PC-3 (cell line): ENCODE data around the gene KIAA1217. TPM values are rescaled to one million over a fixed set of nuclear protein-coding genes. Genes with fewer than 3 reads are reported as not detected.

ENCODE experiments used
- ATAC-seq: fragments of 200-7000 bp; cut with Tn5 transposase; 2 replicates; pipeline ENCODE4 v1.9.1; 2020; ENCODE audit warnings: mild to moderate bottlenecking, moderate library complexity
- BruUV-seq: library from RNA; stranded (reverse); fragments of 400-500 nt; replicated peaks from 2 replicates; lab custom pipeline; 2021; lab: Mats Ljungman, UMichigan
- CTCF ChIA-PET: fragments of 300-600 bp; sonication (Branson Sonifier 250); formaldehyde crosslinking; loops from one replicate; lab custom pipeline; 2022; ENCODE audit warnings: antibody characterized with exemption; lab: Charles Lee
- POLR2A ChIA-PET: fragments of 300-600 bp; sonication (Branson Sonifier 250); formaldehyde crosslinking; loops from one replicate; lab custom pipeline; 2022; ENCODE audit warnings: antibody characterized with exemption; ENCODE audit not compliant: unreplicated experiment; lab: Charles Lee
- DNase-seq: peaks from one replicate; pipeline ENCODE4 v3.0.0-alpha.2; 2015
- H2AFZ ChIP-seq: fragments of 300-600 bp; sonication (generic); 2 replicates; pipeline ENCODE4 v1.6.0; 2016; ENCODE audit warnings: antibody characterized with exemption, low read length
- H3F3A ChIP-seq: fragments of 300-600 bp; sonication (generic); one replicate; pipeline ENCODE4 v1.6.0; 2017; ENCODE audit warnings: antibody characterized with exemption, low read length, control low read depth, mild to moderate bottlenecking; ENCODE audit not compliant: unreplicated experiment
- H3K27ac ChIP-seq: fragments of 300-600 bp; sonication (generic); 2 replicates; pipeline ENCODE4 v1.5.1; 2016; ENCODE audit warnings: mild to moderate bottlenecking, low read length
- H3K27me3 ChIP-seq: fragments of 300-600 bp; sonication (generic); 2 replicates; pipeline ENCODE4 v1.6.1; 2016; ENCODE audit warnings: low read length, mixed read lengths
- H3K36me3 ChIP-seq: fragments of 300-600 bp; sonication (generic); 2 replicates; pipeline ENCODE4 v1.6.1; 2016; ENCODE audit warnings: low read depth, mixed run types, low read length, mixed read lengths
- H3K4me1 ChIP-seq: fragments of 300-600 bp; sonication (generic); 2 replicates; pipeline ENCODE4 v1.5.1; 2016; ENCODE audit warnings: low read length; ENCODE audit not compliant: insufficient read depth
- H3K4me2 ChIP-seq: fragments of 300-600 bp; sonication (generic); 2 replicates; pipeline ENCODE4 v1.6.0; 2016; ENCODE audit warnings: low read length
- H3K4me3 ChIP-seq: fragments of 300-600 bp; sonication (generic); 2 replicates; pipeline ENCODE4 v1.5.1; 2016; ENCODE audit warnings: mild to moderate bottlenecking, low read length, mixed read lengths
- H3K79me2 ChIP-seq: fragments of 300-600 bp; sonication (generic); 2 replicates; pipeline ENCODE4 v1.6.1; 2017; ENCODE audit warnings: low read length, mixed read lengths
- H3K9ac ChIP-seq: fragments of 300-600 bp; sonication (generic); 2 replicates; pipeline ENCODE4 v1.6.0; 2016; ENCODE audit warnings: mild to moderate bottlenecking, low read length
- H3K9me2 ChIP-seq: fragments of 300-600 bp; sonication (generic); replicated peaks from 2 replicates; pipeline ENCODE4 v1.6.1; 2016; ENCODE audit warnings: mixed run types, low read length, mixed read lengths
- H3K9me3 ChIP-seq: fragments of 300-600 bp; sonication (generic); 2 replicates; pipeline ENCODE4 v1.6.1; 2016; ENCODE audit warnings: low read length, mixed read lengths
- H4K20me1 ChIP-seq: fragments of 300-600 bp; sonication (generic); 2 replicates; pipeline ENCODE4 v1.6.1; 2016; ENCODE audit warnings: low read length, mixed read lengths
- CTCF ChIP-seq: fragments of 300-600 bp; sonication (generic); conservative IDR thresholded peaks from 2 replicates; pipeline ENCODE4 v1.5.1; 2017; ENCODE audit warnings: antibody characterized with exemption, low read depth, mild to moderate bottlenecking, low read length
- EZH2 ChIP-seq: fragments of 300-600 bp; sonication (generic); IDR thresholded peaks from one replicate; pipeline ENCODE4 v1.6.1; 2017; ENCODE audit warnings: antibody characterized with exemption, mild to moderate bottlenecking, low read length; ENCODE audit not compliant: unreplicated experiment
- EZH2phosphoT487 ChIP-seq: fragments of 300-600 bp; sonication (generic); IDR thresholded peaks from 2 replicates; pipeline ENCODE4 v1.6.1; 2018; ENCODE audit warnings: mild to moderate bottlenecking, antibody characterized with exemption, low read length, borderline replicate concordance
- intact Hi-C: fragments of 100-400 bp; cut with micrococcal nuclease; formaldehyde crosslinking; loops from 2 replicates; pipeline ENCODE4 v1.9.0; 2023
- total RNA-seq: library from RNA; depleted of rRNA; stranded (reverse); fragments of >200 nt; gene quantifications from 2 replicates; pipeline ENCODE4 v1.2.3, GENCODE V29; 2014

The KIAA1217 gene
- total RNA-seq, 1 experiment from 2014 or later: 16.0 TPM

GRCh38 chr10:24463611-24464426 is 254.9 kb downstream of the KIAA1217 start:
- Histone ChIP-seq H3K4me1 (peaks cover 48% of the 10 kb centered on the region), H3K27ac (peak overlapping the region; percentile 99), H2AFZ (peak overlapping the region; percentile 12; the same call in 1 of the 2 replicates), H3K9me3 (no peaks in the 10 kb centered on the region), H3K4me2 (peak overlapping the region; percentile 89), H4K20me1 (peaks cover 18% of the 10 kb centered on the region), H3F3A (no peaks in the 10 kb centered on the region), H3K4me3 (peak overlapping the region; percentile 53), H3K36me3 (no peaks in the 10 kb centered on the region), H3K79me2 (peaks cover 28% of the 10 kb centered on the region), H3K9ac (peak overlapping the region; percentile 86), H3K27me3 (no peaks in the 10 kb centered on the region), H3K9me2 (no peaks in the 10 kb centered on the region)
- intact Hi-C loops: loop anchor here (1.0 kb wide), 1 partner anchor 39 kb away; no protein-coding TSS in a partner anchor
- ChIA-PET CTCF (interaction anchor here (0.6 kb wide), 1 partner anchor 20 kb away, joined by 3 read pairs; no protein-coding TSS in a partner anchor), POLR2A (interaction anchor here (0.5 to 0.6 kb wide), 2 partner anchors 256 to 458 kb away, joined by 3 to 10 read pairs; no protein-coding TSS in a partner anchor)
- DNase-seq: peak; percentile 96
- no TSS peak for BruUV-seq
- peak; percentile 54 for ATAC-seq
- TF ChIP-seq EZH2: no peak

- Histone ChIP-seq H3F3A (no peaks in the 10 kb centered on the region), H3K4me2 (peak overlapping the region; percentile 89), H3K9me3 (no peaks in the 10 kb centered on the region), H4K20me1 (peaks cover 19% of the 10 kb centered on the region), H3K4me1 (peaks cover 60% of the 10 kb centered on the region), H3K4me3 (peak overlapping the region; percentile 84), H3K9ac (peak overlapping the region; percentile 86), H2AFZ (0 out of 2 replicates have a peak overlapping the region, but pooled peaks have one; percentile 4), H3K79me2 (peaks cover 35% of the 10 kb centered on the region), H3K27ac (peak overlapping the region; percentile 99), H3K9me2 (no peaks in the 10 kb centered on the region), H3K27me3 (no peaks in the 10 kb centered on the region), H3K36me3 (no peaks in the 10 kb centered on the region)
- BruUV-seq: no TSS peak
- peak; percentile 28 for DNase-seq
- ATAC-seq: no peak
- intact Hi-C loops: no loop called here
- ChIA-PET CTCF (interaction anchor here (0.6 to 0.8 kb wide), 2 partner anchors 19 to 139 kb away, joined by 3 read pairs; no protein-coding TSS in a partner anchor), POLR2A (no interaction called here)
- no peak for TF ChIP-seq EZH2phosphoT487
- no peak for TF ChIP-seq EZH2
- no peak for TF ChIP-seq CTCF
Measured at GRCh38 chr10:24465124-24465874, 256.4 kb downstream of the KIAA1217 start.
